HepG2 (cell line): ENCODE data around the gene CDK2. TPM values are rescaled to one million over a fixed set of nuclear protein-coding genes. Genes with fewer than 3 reads are reported as not detected.

Experiments used
- AGO2 ChIP-seq: fragments of 200-400 bp; formaldehyde crosslinking; optimal IDR thresholded peaks from 2 replicates; pipeline ENCODE3; 2017; ENCODE audit warnings: mild to moderate bottlenecking, low read depth, low read length, moderate library complexity
- EEA1 ChIP-seq: sonication (generic); formaldehyde crosslinking; IDR thresholded peaks from 2 replicates; pipeline ENCODE4 v1.5.1; 2020; ENCODE audit warnings: mild to moderate bottlenecking, missing genetic modification reagents, borderline replicate concordance
- ESRRA ChIP-seq: sonication (generic); formaldehyde crosslinking; IDR thresholded peaks from 2 replicates; pipeline ENCODE4 v1.5.1; 2020; ENCODE audit warnings: mild to moderate bottlenecking, low read depth, missing genetic modification reagents
- FOXK1 ChIP-seq: sonication (generic); formaldehyde crosslinking; IDR thresholded peaks from 2 replicates; pipeline ENCODE4 v1.4.0; 2020; ENCODE audit warnings: low read depth, missing genetic modification reagents, borderline replicate concordance
- IRF2 ChIP-seq: IDR thresholded peaks from 2 replicates; pipeline ENCODE4 v1.6.1; 2018; ENCODE audit warnings: missing genetic modification reagents, missing compliant biosample characterization
- KDM5B ChIP-seq: sonication (generic); formaldehyde crosslinking; IDR thresholded peaks from 2 replicates; pipeline ENCODE4 v1.4.0; 2020; ENCODE audit warnings: missing genetic modification reagents, mild to moderate bottlenecking, borderline replicate concordance
- KLF9 ChIP-seq: IDR thresholded peaks from 2 replicates; pipeline ENCODE4 v1.6.1; 2016; ENCODE audit warnings: low read depth
- MIER3 ChIP-seq: IDR thresholded peaks from 2 replicates; pipeline ENCODE4 v1.6.1; 2016; ENCODE audit warnings: missing compliant biosample characterization, borderline replicate concordance
- NFYB ChIP-seq: sonication (generic); formaldehyde crosslinking; IDR thresholded peaks from 2 replicates; pipeline ENCODE4 v1.4.0; 2020; ENCODE audit warnings: missing genetic modification reagents
- PHF5A ChIP-seq: IDR thresholded peaks from one replicate; pipeline ENCODE4 v1.6.1; 2018; ENCODE audit warnings: low read depth, missing genetic modification reagents; ENCODE audit not compliant: unreplicated experiment
- PLRG1 ChIP-seq: fragments of 450-650 bp; conservative IDR thresholded peaks from 2 replicates; pipeline ENCODE4 v1.6.1; 2016
- SOX13 ChIP-seq, 3 experiments: fragments of 450-650 bp in 1 of 3; sonication (generic) in 1 of 3; formaldehyde crosslinking in 1 of 3; IDR thresholded peaks in 2 of 3; conservative IDR thresholded peaks in 1 of 3; 2 replicates each; pipeline versions ENCODE4 v1.5.0 to v1.6.1; 2016 to 2020; ENCODE audit warnings: antibody characterized with exemption in 1 of 3, mild to moderate bottlenecking in 1 of 3, missing compliant biosample characterization in 1 of 3, missing genetic modification reagents in 1 of 3, moderate library complexity in 1 of 3
- ZMYM2 ChIP-seq: sonication (generic); formaldehyde crosslinking; IDR thresholded peaks from 2 replicates; pipeline ENCODE4 v1.8.0; 2022; ENCODE audit warnings: mild to moderate bottlenecking, missing genetic modification reagents
- ZNF354B ChIP-seq: sonication (generic); formaldehyde crosslinking; IDR thresholded peaks from 2 replicates; pipeline ENCODE4 v1.8.0; 2022; ENCODE audit warnings: mild to moderate bottlenecking, missing genetic modification reagents
- ZNF546 ChIP-seq: sonication (generic); formaldehyde crosslinking; conservative IDR thresholded peaks from 2 replicates; pipeline ENCODE4 v1.8.1; 2023; ENCODE audit warnings: mild to moderate bottlenecking, missing genetic modification reagents
- ZNF547 ChIP-seq: sonication (generic); formaldehyde crosslinking; IDR thresholded peaks from 2 replicates; pipeline ENCODE4 v1.5.1; 2020; ENCODE audit warnings: mild to moderate bottlenecking, missing genetic modification reagents
- ZNF883 ChIP-seq: sonication (generic); formaldehyde crosslinking; IDR thresholded peaks from 2 replicates; pipeline ENCODE4 v1.5.1; 2020; ENCODE audit warnings: mild to moderate bottlenecking, missing genetic modification reagents; ENCODE audit errors: not compliant biosample characterization
- polyA plus RNA-seq, 8 experiments: library from polyadenylated mRNA; depleted of rRNA in 3 of 8; stranded (reverse) in 7 of 8; unstranded in 1 of 8; fragments of >200 nt; fragmentation: Illumina TruSeq in 4 of 8; extraction: Trizol in 4 of 8; gene quantifications; 2 replicates each; pipeline versions ENCODE4 v1.2.1 to v1.2.3, GENCODE V29; 2011 to 2016; ENCODE audit warnings: low read depth in 4 of 8, missing spikeins in 1 of 8, mixed read lengths in 1 of 8; ENCODE audit not compliant: insufficient read depth in 1 of 8
- total RNA-seq, 5 experiments: library from RNA; depleted of rRNA; stranded (reverse); fragments of >200 nt; fragmentation: Illumina TruSeq; extraction: Trizol; gene quantifications; 2 replicates each; pipeline ENCODE4 v1.2.3, GENCODE V29; 2016; ENCODE audit warnings: low read depth in 1 of 5
- TF ChIP-seq, protein P1 (sequence below): sonication (generic); formaldehyde crosslinking; IDR thresholded peaks from 2 replicates; pipeline ENCODE4 v1.4.0; 2020; ENCODE audit warnings: missing genetic modification reagents
- TF ChIP-seq, protein P2 (sequence below): sonication (generic); formaldehyde crosslinking; IDR thresholded peaks from 2 replicates; pipeline ENCODE4 v1.4.0; 2020; ENCODE audit warnings: missing genetic modification reagents
- TF ChIP-seq, protein P3 (sequence below): sonication (generic); formaldehyde crosslinking; IDR thresholded peaks from 2 replicates; pipeline ENCODE4 v1.4.0; 2020; ENCODE audit warnings: missing genetic modification reagents, low read depth, mild to moderate bottlenecking, borderline replicate concordance

The CDK2 gene
- total and polyA plus RNA-seq, 2 of the 13 experiments (the other 11 are each of a cell fraction or from before 2014, with no cell fraction given): 47.5 to 52.6 TPM

DNA sequence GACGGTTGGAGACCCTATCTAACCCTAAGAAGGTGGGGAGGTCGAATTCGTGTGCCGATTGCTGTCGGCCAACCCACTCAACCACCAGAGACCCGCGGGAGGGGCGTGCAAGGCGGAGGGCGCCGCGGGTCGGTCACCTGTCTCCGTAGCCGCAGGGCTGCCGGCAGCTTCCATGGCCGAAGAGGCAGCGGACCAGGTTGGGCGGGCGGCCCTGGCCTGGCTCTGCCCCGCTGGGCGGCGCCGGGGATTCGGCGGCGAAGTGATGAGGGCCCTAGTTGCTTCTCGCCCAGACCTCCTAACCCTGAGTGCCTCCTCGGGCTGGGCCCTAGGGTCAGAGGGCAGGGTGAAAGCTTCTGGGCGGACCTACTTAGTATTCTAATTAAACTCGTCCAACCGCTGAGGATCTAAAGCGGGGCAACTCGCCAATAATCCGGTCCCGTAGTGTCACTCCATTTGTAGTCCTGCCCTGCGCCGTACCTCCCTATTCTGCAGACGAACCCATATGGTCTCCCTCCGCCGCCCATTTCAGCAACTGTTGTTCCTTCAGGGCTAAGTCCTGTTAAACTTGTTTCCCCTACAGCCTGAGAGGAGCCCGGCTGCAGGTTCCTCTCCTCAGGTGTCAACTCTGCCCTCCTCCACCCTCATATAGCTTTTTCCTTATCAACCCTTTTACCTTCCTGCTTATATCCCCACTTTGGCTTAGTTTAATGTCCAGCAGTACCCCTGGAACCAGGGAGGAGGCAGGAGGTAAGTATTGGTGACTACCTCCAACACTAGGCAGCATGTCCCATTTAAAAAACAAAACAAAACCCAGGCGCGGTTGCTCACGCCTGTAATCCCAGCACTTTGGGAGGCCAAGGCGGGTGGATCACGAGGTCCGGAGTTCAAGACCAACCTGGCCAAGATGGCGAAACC, 38.8 kb upstream of the CDK2 start, which contains the start of gene PYM1 (continued):
- TF ChIP-seq, protein P1, sequence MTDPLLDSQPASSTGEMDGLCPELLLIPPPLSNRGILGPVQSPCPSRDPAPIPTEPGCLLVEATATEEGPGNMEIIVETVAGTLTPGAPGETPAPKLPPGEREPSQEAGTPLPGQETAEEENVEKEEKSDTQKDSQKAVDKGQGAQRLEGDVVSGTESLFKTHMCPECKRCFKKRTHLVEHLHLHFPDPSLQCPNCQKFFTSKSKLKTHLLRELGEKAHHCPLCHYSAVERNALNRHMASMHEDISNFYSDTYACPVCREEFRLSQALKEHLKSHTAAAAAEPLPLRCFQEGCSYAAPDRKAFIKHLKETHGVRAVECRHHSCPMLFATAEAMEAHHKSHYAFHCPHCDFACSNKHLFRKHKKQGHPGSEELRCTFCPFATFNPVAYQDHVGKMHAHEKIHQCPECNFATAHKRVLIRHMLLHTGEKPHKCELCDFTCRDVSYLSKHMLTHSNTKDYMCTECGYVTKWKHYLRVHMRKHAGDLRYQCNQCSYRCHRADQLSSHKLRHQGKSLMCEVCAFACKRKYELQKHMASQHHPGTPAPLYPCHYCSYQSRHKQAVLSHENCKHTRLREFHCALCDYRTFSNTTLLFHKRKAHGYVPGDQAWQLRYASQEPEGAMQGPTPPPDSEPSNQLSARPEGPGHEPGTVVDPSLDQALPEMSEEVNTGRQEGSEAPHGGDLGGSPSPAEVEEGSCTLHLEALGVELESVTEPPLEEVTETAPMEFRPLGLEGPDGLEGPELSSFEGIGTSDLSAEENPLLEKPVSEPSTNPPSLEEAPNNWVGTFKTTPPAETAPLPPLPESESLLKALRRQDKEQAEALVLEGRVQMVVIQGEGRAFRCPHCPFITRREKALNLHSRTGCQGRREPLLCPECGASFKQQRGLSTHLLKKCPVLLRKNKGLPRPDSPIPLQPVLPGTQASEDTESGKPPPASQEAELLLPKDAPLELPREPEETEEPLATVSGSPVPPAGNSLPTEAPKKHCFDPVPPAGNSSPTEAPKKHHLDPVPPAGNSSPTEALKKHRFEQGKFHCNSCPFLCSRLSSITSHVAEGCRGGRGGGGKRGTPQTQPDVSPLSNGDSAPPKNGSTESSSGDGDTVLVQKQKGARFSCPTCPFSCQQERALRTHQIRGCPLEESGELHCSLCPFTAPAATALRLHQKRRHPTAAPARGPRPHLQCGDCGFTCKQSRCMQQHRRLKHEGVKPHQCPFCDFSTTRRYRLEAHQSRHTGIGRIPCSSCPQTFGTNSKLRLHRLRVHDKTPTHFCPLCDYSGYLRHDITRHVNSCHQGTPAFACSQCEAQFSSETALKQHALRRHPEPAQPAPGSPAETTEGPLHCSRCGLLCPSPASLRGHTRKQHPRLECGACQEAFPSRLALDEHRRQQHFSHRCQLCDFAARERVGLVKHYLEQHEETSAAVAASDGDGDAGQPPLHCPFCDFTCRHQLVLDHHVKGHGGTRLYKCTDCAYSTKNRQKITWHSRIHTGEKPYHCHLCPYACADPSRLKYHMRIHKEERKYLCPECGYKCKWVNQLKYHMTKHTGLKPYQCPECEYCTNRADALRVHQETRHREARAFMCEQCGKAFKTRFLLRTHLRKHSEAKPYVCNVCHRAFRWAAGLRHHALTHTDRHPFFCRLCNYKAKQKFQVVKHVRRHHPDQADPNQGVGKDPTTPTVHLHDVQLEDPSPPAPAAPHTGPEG (CRISPR knock-in tag): no peak
- TF ChIP-seq AGO2 (peak; percentile 91), ZNF546 (CRISPR knock-in tag) (no peak; the same call in 1 of the 2 replicates), EEA1 (CRISPR knock-in tag) (0 out of 2 replicates have a peak, but pooled peaks have one; percentile 31), ZMYM2 (no peak), FOXK1 (CRISPR knock-in tag) (peak; percentile 15; the same call in 1 of the 2 replicates), NFYB (CRISPR knock-in tag) (peak; percentile 29; the same call in 1 of the 2 replicates), IRF2 (CRISPR knock-in tag) (0 out of 2 replicates have a peak, but pooled peaks have one; percentile 22), ZNF547 (CRISPR knock-in tag) (peak; percentile 82; the same call in 1 of the 2 replicates), SOX13 (IDR thresholded peaks at IDR 0.05) (0 out of 2 replicates have a peak, but pooled peaks have one; percentile 18), SOX13 (CRISPR knock-in tag; conservative IDR thresholded peaks at IDR 0.05 in 1 of 2, IDR thresholded peaks at IDR 0.05 in 1 of 2) (no peak), PHF5A (CRISPR knock-in tag) (peak; percentile 46), MIER3 (CRISPR knock-in tag) (0 out of 2 replicates have a peak, but pooled peaks have one; percentile 19), ESRRA (CRISPR knock-in tag) (peak; percentile 43; the same call in 1 of the 2 replicates), KDM5B (CRISPR knock-in tag) (peak; percentile 43; the same call in 1 of the 2 replicates), PLRG1 (no peak), ZNF883 (CRISPR knock-in tag) (peak; percentile 64), KLF9 (0 out of 2 replicates have a peak, but pooled peaks have one; percentile 35), ZNF354B (no peak)
- TF ChIP-seq, protein P2, sequence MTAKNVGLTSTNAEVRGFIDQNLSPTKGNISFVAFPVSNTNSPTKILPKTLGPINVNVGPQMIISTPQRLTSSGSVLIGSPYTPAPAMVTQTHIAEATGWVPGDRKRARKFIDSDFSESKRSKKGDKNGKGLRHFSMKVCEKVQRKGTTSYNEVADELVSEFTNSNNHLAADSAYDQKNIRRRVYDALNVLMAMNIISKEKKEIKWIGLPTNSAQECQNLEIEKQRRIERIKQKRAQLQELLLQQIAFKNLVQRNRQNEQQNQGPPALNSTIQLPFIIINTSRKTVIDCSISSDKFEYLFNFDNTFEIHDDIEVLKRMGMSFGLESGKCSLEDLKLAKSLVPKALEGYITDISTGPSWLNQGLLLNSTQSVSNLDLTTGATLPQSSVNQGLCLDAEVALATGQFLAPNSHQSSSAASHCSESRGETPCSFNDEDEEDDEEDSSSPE (CRISPR knock-in tag): peak; percentile 6; the same call in 1 of the 2 replicates
- TF ChIP-seq, protein P3, sequence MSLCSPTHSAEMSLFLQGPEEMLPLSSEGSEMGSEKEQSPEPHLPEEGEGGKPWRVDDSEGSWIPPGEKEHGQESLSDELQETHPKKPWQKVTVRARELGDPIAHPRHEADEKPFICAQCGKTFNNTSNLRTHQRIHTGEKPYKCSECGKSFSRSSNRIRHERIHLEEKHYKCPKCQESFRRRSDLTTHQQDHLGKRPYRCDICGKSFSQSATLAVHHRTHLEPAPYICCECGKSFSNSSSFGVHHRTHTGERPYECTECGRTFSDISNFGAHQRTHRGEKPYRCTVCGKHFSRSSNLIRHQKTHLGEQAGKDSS (CRISPR knock-in tag): peak; percentile 72
